ENCODE results near the gene MYO9B.
A peak's percentile ranks its signal among the peaks of the same experiment; 100 is the strongest.

Gene MYO9B

GRCh38 chr19:17128403-17128802 is 52.8 kb downstream of the MYO9B start:
- H3K27ac ChIP-seq (ENCODE audit: low read depth, low read length, poor library complexity, severe bottlenecking) = no peak overlapping the region
- H3K4me2 ChIP-seq (ENCODE audit: low read length) = no peak overlapping the region
- H3K79me2 ChIP-seq (ENCODE audit: insufficient read depth, low read length) = no peaks in the 10 kb centered on the region
- H3K36me3 ChIP-seq (ENCODE audit: insufficient read depth, low read length) = no peaks in the 10 kb centered on the region
- H3K9me3 ChIP-seq (ENCODE audit: low read length) = no peaks in the 10 kb centered on the region
- H3K4me3 ChIP-seq (ENCODE audit: low read depth, low read length, poor library complexity, severe bottlenecking) = no peak overlapping the region
- no peak for TF ChIP-seq CTCF (IDR thresholded peaks at IDR 0.05; ENCODE audit: low read length)
- TF ChIP-seq EZH2 (IDR thresholded peaks at IDR 0.05; ENCODE audit: borderline replicate concordance, low read length) = no peak
- peaks cover 33% of the 10 kb centered on the region for H3K4me1 ChIP-seq (ENCODE audit: insufficient read depth, low read length, severe bottlenecking)
- no peaks in the 10 kb centered on the region for H3F3A ChIP-seq (ENCODE audit: insufficient read depth, low read length)
- no peaks in the 10 kb centered on the region for H4K20me1 ChIP-seq (ENCODE audit: insufficient read depth, low read length)
- H3K27me3 ChIP-seq (ENCODE audit: insufficient read depth, low read length) = no peaks in the 10 kb centered on the region
- H3K9me2 ChIP-seq (ENCODE audit: low read depth, low read length) = no peaks in the 10 kb centered on the region
- no peak overlapping the region for H2AFZ ChIP-seq (ENCODE audit: low read length)
- no peak overlapping the region for H3K9ac ChIP-seq (ENCODE audit: low read length)

DNA sequence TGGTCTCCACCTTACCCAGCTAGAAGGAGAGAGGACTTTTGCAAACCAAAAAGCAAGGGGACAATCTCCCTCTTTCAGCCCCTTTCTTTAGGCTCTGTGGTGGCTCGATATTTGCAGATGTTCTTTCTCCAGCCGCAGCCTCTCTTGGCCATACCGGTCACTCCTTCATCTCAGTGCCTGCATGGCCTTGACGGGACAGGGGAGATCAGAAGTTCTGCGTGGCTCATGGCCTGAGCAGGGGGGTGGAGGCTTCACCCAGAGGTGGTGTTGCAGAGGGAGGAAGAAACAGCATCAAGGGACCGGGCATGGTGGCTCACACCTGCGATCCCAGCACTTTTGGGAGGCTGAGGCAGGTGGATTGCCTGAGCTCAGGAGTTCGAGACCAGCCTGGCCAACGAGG is 53.2 kb downstream of the MYO9B start:
- no peaks in the 10 kb centered on the region for H3K36me3 ChIP-seq (ENCODE audit: insufficient read depth, low read length)
- no peak overlapping the region for H3K4me3 ChIP-seq (ENCODE audit: low read depth, low read length, poor library complexity, severe bottlenecking)
- H3K27ac ChIP-seq (ENCODE audit: low read depth, low read length, poor library complexity, severe bottlenecking) = peak overlapping the region; percentile 25
- H3K79me2 ChIP-seq (ENCODE audit: insufficient read depth, low read length) = no peaks in the 10 kb centered on the region
- no peaks in the 10 kb centered on the region for H3K27me3 ChIP-seq (ENCODE audit: insufficient read depth, low read length)
- TF ChIP-seq CTCF (IDR thresholded peaks at IDR 0.05; ENCODE audit: low read length) = no peak
- TF ChIP-seq EZH2 (IDR thresholded peaks at IDR 0.05; ENCODE audit: borderline replicate concordance, low read length) = no peak
- H3K9me2 ChIP-seq (ENCODE audit: low read depth, low read length) = no peaks in the 10 kb centered on the region
- H3K4me2 ChIP-seq (ENCODE audit: low read length) = no peak overlapping the region
- H3K9ac ChIP-seq (ENCODE audit: low read length) = no peak overlapping the region
- no peak overlapping the region for H2AFZ ChIP-seq (ENCODE audit: low read length)
- no peaks in the 10 kb centered on the region for H3F3A ChIP-seq (ENCODE audit: insufficient read depth, low read length)
- H3K4me1 ChIP-seq (ENCODE audit: insufficient read depth, low read length, severe bottlenecking) = peaks cover 35% of the 10 kb centered on the region
- no peaks in the 10 kb centered on the region for H3K9me3 ChIP-seq (ENCODE audit: low read length)
- no peaks in the 10 kb centered on the region for H4K20me1 ChIP-seq (ENCODE audit: insufficient read depth, low read length)

GRCh38 chr19:17129377-17129776 is 53.8 kb downstream of the MYO9B start:
- Histone ChIP-seq H2AFZ (ENCODE audit: low read length) (no peak overlapping the region), H3K36me3 (ENCODE audit: insufficient read depth, low read length) (no peaks in the 10 kb centered on the region), H3K9me3 (ENCODE audit: low read length) (no peaks in the 10 kb centered on the region), H3K4me2 (ENCODE audit: low read length) (no peak overlapping the region), H3K4me3 (ENCODE audit: low read depth, low read length, poor library complexity, severe bottlenecking) (no peak overlapping the region), H3K27me3 (ENCODE audit: insufficient read depth, low read length) (no peaks in the 10 kb centered on the region), H3F3A (ENCODE audit: insufficient read depth, low read length) (no peaks in the 10 kb centered on the region), H3K27ac (ENCODE audit: low read depth, low read length, poor library complexity, severe bottlenecking) (peak overlapping the region; percentile 25), H4K20me1 (ENCODE audit: insufficient read depth, low read length) (no peaks in the 10 kb centered on the region), H3K9ac (ENCODE audit: low read length) (no peak overlapping the region), H3K9me2 (ENCODE audit: low read depth, low read length) (no peaks in the 10 kb centered on the region), H3K79me2 (ENCODE audit: insufficient read depth, low read length) (no peaks in the 10 kb centered on the region), H3K4me1 (ENCODE audit: insufficient read depth, low read length, severe bottlenecking) (peaks cover 35% of the 10 kb centered on the region)
- TF ChIP-seq CTCF (IDR thresholded peaks at IDR 0.05; ENCODE audit: low read length) (no peak), EZH2 (IDR thresholded peaks at IDR 0.05; ENCODE audit: borderline replicate concordance, low read length) (no peak)
